GM23338 (cell line): ENCODE measurements around the gene BIRC7. TPM values are rescaled to one million over a fixed set of nuclear protein-coding genes. Genes with fewer than 3 reads are reported as not detected.

Source experiments
- ATAC-seq: fragments of 200-7000 bp; cut with Tn5 transposase; 3 replicates; pipeline ENCODE4 v1.9.1; 2020
- DNase-seq: peaks from one replicate; pipeline ENCODE4 v3.0.0-alpha.2; 2015; ENCODE audit warnings: low spot score
- H2AFZ ChIP-seq: fragments of 200-600 bp; sonication (generic); 2 replicates; pipeline ENCODE4 v1.8.0; 2016; ENCODE audit warnings: antibody characterized with exemption, mild to moderate bottlenecking, moderate library complexity
- H3F3A ChIP-seq: fragments of 200-600 bp; sonication (generic); replicated peaks from 2 replicates; pipeline ENCODE4 v1.8.0; 2017; ENCODE audit warnings: antibody characterized with exemption, mixed run types, low read depth
- H3K27ac ChIP-seq: fragments of 200-600 bp; sonication (generic); 2 replicates; pipeline ENCODE4 v1.6.1; 2016; ENCODE audit warnings: low read depth
- H3K27me3 ChIP-seq: fragments of 200-600 bp; sonication (generic); 2 replicates; pipeline ENCODE4 v1.8.0; 2016; ENCODE audit warnings: mild to moderate bottlenecking, mixed run types, moderate library complexity; ENCODE audit not compliant: insufficient read depth
- H3K36me3 ChIP-seq: fragments of 200-600 bp; sonication (generic); 2 replicates; pipeline ENCODE4 v1.8.0; 2016; ENCODE audit warnings: mild to moderate bottlenecking; ENCODE audit not compliant: insufficient read depth
- H3K4me1 ChIP-seq: fragments of 200-600 bp; sonication (generic); 2 replicates; pipeline ENCODE4 v1.8.0; 2016; ENCODE audit warnings: mild to moderate bottlenecking, moderate library complexity; ENCODE audit not compliant: insufficient read depth
- H3K4me2 ChIP-seq: fragments of 200-600 bp; sonication (generic); 2 replicates; pipeline ENCODE4 v1.7.1; 2017; ENCODE audit warnings: mixed run types
- H3K4me3 ChIP-seq: fragments of 200-600 bp; sonication (generic); 2 replicates; pipeline ENCODE4 v1.6.1; 2016; ENCODE audit warnings: mixed run types
- H3K79me2 ChIP-seq: fragments of 200-600 bp; sonication (generic); replicated peaks from 2 replicates; pipeline ENCODE4 v1.8.0; 2017; ENCODE audit warnings: mild to moderate bottlenecking; ENCODE audit not compliant: insufficient read depth
- H3K9me2 ChIP-seq: fragments of 200-600 bp; sonication (generic); 2 replicates; pipeline ENCODE4 v1.8.0; 2017; ENCODE audit not compliant: insufficient read depth
- H4K20me1 ChIP-seq: fragments of 200-600 bp; sonication (generic); replicated peaks from 2 replicates; pipeline ENCODE4 v1.8.0; 2017; ENCODE audit warnings: mild to moderate bottlenecking; ENCODE audit not compliant: insufficient read depth
- H3K27ac Mint-ChIP-seq: 2 replicates; pipeline ENCODE4 v1.8.0; 2020; ENCODE audit warnings: inconsistent platforms, mild to moderate bottlenecking, moderate library complexity, mixed read lengths
- H3K27me3 Mint-ChIP-seq: 3 replicates; pipeline ENCODE4 v1.8.0; 2022; ENCODE audit warnings: low read depth, mild to moderate bottlenecking, moderate library complexity, mixed read lengths, inconsistent platforms; ENCODE audit not compliant: insufficient read depth, poor library complexity
- H3K36me3 Mint-ChIP-seq: 3 replicates; pipeline ENCODE4 v1.8.0; 2021; ENCODE audit warnings: low read depth, mild to moderate bottlenecking, inconsistent platforms, moderate library complexity, mixed read lengths
- H3K4me1 Mint-ChIP-seq: 3 replicates; pipeline ENCODE4 v1.8.0; 2020; ENCODE audit warnings: mild to moderate bottlenecking, inconsistent platforms, mixed read lengths
- H3K4me3 Mint-ChIP-seq: 3 replicates; pipeline ENCODE4 v1.8.0; 2021; ENCODE audit warnings: moderate library complexity, mild to moderate bottlenecking, inconsistent platforms, mixed read lengths
- H3K9me3 Mint-ChIP-seq: 3 replicates; pipeline ENCODE4 v1.8.0; 2020; ENCODE audit warnings: moderate library complexity, mild to moderate bottlenecking, inconsistent platforms, mixed read lengths
- CREB1 ChIP-seq: fragments of 250-450 bp; sonication (Bioruptor Pico); IDR thresholded peaks from 2 replicates; pipeline ENCODE4 v1.5.0; 2020; ENCODE audit warnings: low read depth, mild to moderate bottlenecking, moderate library complexity
- CTCF ChIP-seq, 2 experiments: fragments of 200-600 bp in 1 of 2; sonication (generic) in 1 of 2; conservative IDR thresholded peaks; 2 replicates each; pipeline versions ENCODE4 v1.5.1 to v1.6.1; 2016 to 2017; ENCODE audit warnings: antibody characterized with exemption in 2 of 2, low read depth in 2 of 2, mild to moderate bottlenecking in 2 of 2, moderate library complexity in 1 of 2
- ETS1 ChIP-seq: IDR thresholded peaks from 2 replicates; pipeline ENCODE4 v1.6.1; 2016; ENCODE audit warnings: antibody characterized with exemption
- EZH2phosphoT487 ChIP-seq: fragments of 200-600 bp; sonication (generic); IDR thresholded peaks from one replicate; pipeline ENCODE4 v1.8.1; 2018; ENCODE audit warnings: antibody characterized with exemption; ENCODE audit not compliant: unreplicated experiment
- NANOG ChIP-seq: IDR thresholded peaks from 2 replicates; pipeline ENCODE4 v1.6.1; 2016; ENCODE audit warnings: antibody characterized with exemption, borderline replicate concordance
- POLR2AphosphoS5 ChIP-seq: IDR thresholded peaks from 2 replicates; pipeline ENCODE4 v1.6.1; 2016; ENCODE audit warnings: antibody characterized with exemption, low read depth
- REST ChIP-seq: IDR thresholded peaks from one replicate; pipeline ENCODE4 v1.6.1; 2018; ENCODE audit warnings: antibody characterized with exemption; ENCODE audit not compliant: unreplicated experiment
- ZNF331 ChIP-seq: fragments of 250-450 bp; sonication (Bioruptor Pico); IDR thresholded peaks from 2 replicates; pipeline ENCODE4 v1.5.0; 2020; ENCODE audit warnings: low read depth, mild to moderate bottlenecking, moderate library complexity
- polyA plus RNA-seq: library from polyadenylated mRNA; unstranded; fragments of >200 nt; fragmentation: Nextera tagmentation; extraction: Ambion mirVana; gene quantifications from 2 replicates; pipeline ENCODE4 v1.2.1, GENCODE V29; 2016
- total RNA-seq: library from RNA; depleted of rRNA; stranded (reverse); fragments of >200 nt; shearing (Covaris generic); gene quantifications from 2 replicates; pipeline ENCODE4 v1.2.3, GENCODE V29; 2014

The BIRC7 gene
- total and polyA plus RNA-seq, 2 experiments from 2014 or later = 0.16 to 0.24 TPM

GRCh38 chr20:63255931-63256704 lies 20.4 kb downstream of the BIRC7 start (continued):
- TF ChIP-seq CTCF (conservative IDR thresholded peaks at IDR 0.05; ENCODE audit: low read depth in 2 of 2) (no peak), NANOG (no peak), ETS1 (no peak), REST (no peak), ZNF331 (CRISPR knock-in tag) (no peak), EZH2phosphoT487 (no peak), POLR2AphosphoS5 (no peak)

GRCh38 chr20:63256954-63257353 lies 21.2 kb downstream of the BIRC7 start:
- DNase-seq (no peak), ATAC-seq (no peak)
- Histone ChIP-seq H3F3A (no peaks in the 10 kb centered on the region), H3K36me3 (no peaks in the 10 kb centered on the region), H3K27ac (no peak overlapping the region), H3K4me3 (no peak overlapping the region), H2AFZ (no peak overlapping the region), H3K9me2 (no peaks in the 10 kb centered on the region), H4K20me1 (no peaks in the 10 kb centered on the region), H3K27me3 (peaks cover 36% of the 10 kb centered on the region), H3K4me1 (no peaks in the 10 kb centered on the region; the same call in 1 of the 2 replicates), H3K79me2 (no peaks in the 10 kb centered on the region), H3K4me2 (no peak overlapping the region)
- Mint-ChIP-seq H3K4me3 (no peak overlapping the region; the same call in 2 of the 3 replicates), H3K36me3 (no peaks in the 10 kb centered on the region; the same call in 2 of the 3 replicates), H3K4me1 (peaks cover 23% of the 10 kb centered on the region), H3K9me3 (no peaks in the 10 kb centered on the region), H3K27ac (no peak overlapping the region), H3K27me3 (peaks cover 50% of the 10 kb centered on the region)
- no peak for TF ChIP-seq CREB1 (CRISPR knock-in tag)
